Endodermal cell (in vitro differentiated cells): Measurements from ENCODE around the gene FTO. TPM values are rescaled to one million over a fixed set of nuclear protein-coding genes. Genes with fewer than 3 reads are reported as not detected.

ENCODE experiments used
- DNase-seq: peaks from one replicate; pipeline ENCODE4 v3.0.0-alpha.2; 2017
- H3K27ac ChIP-seq: 2 replicates; pipeline ENCODE4 v1.5.1; 2013; ENCODE audit warnings: mild to moderate bottlenecking, low read depth, low read length, moderate library complexity
- H3K27me3 ChIP-seq: 2 replicates; pipeline ENCODE4 v1.6.1; 2013; ENCODE audit warnings: mild to moderate bottlenecking, low read length, moderate library complexity; ENCODE audit not compliant: insufficient read depth, control insufficient read depth, poor library complexity, severe bottlenecking
- H3K36me3 ChIP-seq: 2 replicates; pipeline ENCODE4 v1.7.0; 2013; ENCODE audit warnings: mild to moderate bottlenecking, low read length, moderate library complexity; ENCODE audit not compliant: control insufficient read depth, insufficient read depth
- H3K4me1 ChIP-seq: one replicate; pipeline ENCODE4 v1.7.0; 2013; ENCODE audit warnings: low read length; ENCODE audit not compliant: control insufficient read depth, insufficient read depth
- H3K4me3 ChIP-seq: 2 replicates; pipeline ENCODE4 v1.5.1; 2013; ENCODE audit warnings: mild to moderate bottlenecking, low read length, moderate library complexity
- H3K9ac ChIP-seq: 2 replicates; pipeline ENCODE4 v1.6.1; 2013; ENCODE audit warnings: mild to moderate bottlenecking, low read length, moderate library complexity; ENCODE audit not compliant: poor library complexity, severe bottlenecking; ENCODE audit errors: extremely low read depth
- H3K9me3 ChIP-seq: 2 replicates; pipeline ENCODE4 v1.6.1; 2013; ENCODE audit warnings: mild to moderate bottlenecking, low read length, moderate library complexity; ENCODE audit not compliant: control insufficient read depth
- H3K27ac Mint-ChIP-seq: 2 replicates; pipeline ENCODE4 v1.8.0; 2020; ENCODE audit warnings: mixed read lengths
- H3K27me3 Mint-ChIP-seq: 2 replicates; pipeline ENCODE4 v1.8.0; 2021; ENCODE audit warnings: mild to moderate bottlenecking, mixed read lengths; ENCODE audit not compliant: insufficient read depth
- H3K36me3 Mint-ChIP-seq: 2 replicates; pipeline ENCODE4 v1.8.0; 2020; ENCODE audit warnings: low read depth, mixed read lengths
- H3K4me1 Mint-ChIP-seq: 2 replicates; pipeline ENCODE4 v1.8.0; 2020; ENCODE audit warnings: mixed read lengths
- H3K4me3 Mint-ChIP-seq: 2 replicates; pipeline ENCODE4 v1.8.0; 2020; ENCODE audit warnings: mild to moderate bottlenecking, moderate library complexity, mixed read lengths
- H3K9me3 Mint-ChIP-seq: 2 replicates; pipeline ENCODE4 v1.8.0; 2020; ENCODE audit warnings: mild to moderate bottlenecking, mixed read lengths
- WGBS, 2 experiments: methylation state at CpG; one replicate each; pipeline versions ENCODE4 v1.1.5 to v1.1.7; 2013; ENCODE audit warnings: missing lambda C conversion rate in 2 of 2, mixed read lengths in 1 of 2; ENCODE audit not compliant: insufficient coverage in 1 of 2, insufficient read length in 1 of 2; 5-methylcytosine and 5-hydroxymethylcytosine counted together
- total RNA-seq, 2 donors: library from RNA; stranded (reverse); fragmentation: NEBNext Ultra II Directional in 1 of 2; extraction: Animal tissue kit (Norgen Biotek cat#: 25700) in 1 of 2; gene quantifications; 2 replicates in 1 of 2; 3 replicates in 1 of 2; pipeline ENCODE4 v1.2.1, GENCODE V29; 2021
- TF ChIP-seq, protein P1 (sequence below): fragments of 200-600 bp; sonication (generic); conservative IDR thresholded peaks from 2 replicates; pipeline ENCODE4 v1.5.0; 2021; ENCODE audit warnings: antibody characterized with exemption, mild to moderate bottlenecking

The FTO gene
- total RNA-seq, 2 donors from 2014 or later: 80.3 to 102 TPM

DNA sequence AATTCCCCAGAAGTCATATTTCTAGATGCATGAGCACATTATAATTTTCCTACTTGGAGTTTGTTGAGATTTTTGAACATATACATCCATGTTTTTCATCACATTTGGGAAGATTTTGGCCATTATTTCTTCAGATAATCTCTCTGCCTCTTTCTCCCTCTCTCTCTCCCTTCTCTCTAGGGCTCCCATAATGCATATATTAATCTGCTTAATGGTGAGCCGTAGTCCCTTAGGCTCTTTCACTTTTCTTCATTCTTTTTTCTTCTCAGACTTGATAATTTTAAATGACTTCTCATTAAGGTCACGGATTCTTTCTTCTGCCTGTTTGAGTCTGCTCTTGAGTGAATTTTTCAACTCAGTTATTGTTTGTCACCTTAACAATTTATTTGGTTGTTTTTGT lies 481.1 kb downstream of the FTO start:
- Histone ChIP-seq H3K4me1 (no peaks in the 10 kb centered on the region), H3K9ac (no peak overlapping the region), H3K36me3 (no peaks in the 10 kb centered on the region), H3K27me3 (no peaks in the 10 kb centered on the region), H3K4me3 (no peak overlapping the region), H3K9me3 (no peaks in the 10 kb centered on the region), H3K27ac (no peak overlapping the region)
- Mint-ChIP-seq H3K4me3 (no peak overlapping the region), H3K9me3 (no peaks in the 10 kb centered on the region), H3K36me3 (no peaks in the 10 kb centered on the region), H3K27ac (no peak overlapping the region), H3K27me3 (peaks cover 15% of the 10 kb centered on the region), H3K4me1 (no peaks in the 10 kb centered on the region)
- WGBS, 2 experiments: 83 to 91% methylated on average over 1 to 2 of the region's 2 CpGs
- DNase-seq: no peak
- TF ChIP-seq, protein P1, sequence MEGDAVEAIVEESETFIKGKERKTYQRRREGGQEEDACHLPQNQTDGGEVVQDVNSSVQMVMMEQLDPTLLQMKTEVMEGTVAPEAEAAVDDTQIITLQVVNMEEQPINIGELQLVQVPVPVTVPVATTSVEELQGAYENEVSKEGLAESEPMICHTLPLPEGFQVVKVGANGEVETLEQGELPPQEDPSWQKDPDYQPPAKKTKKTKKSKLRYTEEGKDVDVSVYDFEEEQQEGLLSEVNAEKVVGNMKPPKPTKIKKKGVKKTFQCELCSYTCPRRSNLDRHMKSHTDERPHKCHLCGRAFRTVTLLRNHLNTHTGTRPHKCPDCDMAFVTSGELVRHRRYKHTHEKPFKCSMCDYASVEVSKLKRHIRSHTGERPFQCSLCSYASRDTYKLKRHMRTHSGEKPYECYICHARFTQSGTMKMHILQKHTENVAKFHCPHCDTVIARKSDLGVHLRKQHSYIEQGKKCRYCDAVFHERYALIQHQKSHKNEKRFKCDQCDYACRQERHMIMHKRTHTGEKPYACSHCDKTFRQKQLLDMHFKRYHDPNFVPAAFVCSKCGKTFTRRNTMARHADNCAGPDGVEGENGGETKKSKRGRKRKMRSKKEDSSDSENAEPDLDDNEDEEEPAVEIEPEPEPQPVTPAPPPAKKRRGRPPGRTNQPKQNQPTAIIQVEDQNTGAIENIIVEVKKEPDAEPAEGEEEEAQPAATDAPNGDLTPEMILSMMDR: no peak

DNA sequence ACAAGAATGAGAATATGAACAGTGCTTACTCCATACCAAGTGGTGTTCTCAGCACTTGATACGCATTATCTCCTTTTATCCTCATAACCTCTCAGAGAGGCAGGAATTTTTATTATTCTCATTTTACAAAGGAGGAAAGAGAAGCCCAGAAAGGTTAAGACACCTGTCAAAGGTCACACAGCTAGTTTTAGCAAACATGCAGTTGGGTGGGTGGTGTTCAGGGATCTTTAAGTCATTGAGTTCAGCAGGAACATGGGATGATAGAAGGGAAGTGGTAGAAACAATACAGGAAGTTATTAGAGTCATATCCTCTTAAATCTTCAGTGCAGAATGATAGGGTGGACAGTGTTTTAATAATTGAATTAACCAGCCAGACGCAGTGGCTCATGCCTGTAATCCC lies 487.2 kb downstream of the FTO start:
- H3K9me3 Mint-ChIP-seq: no peaks in the 10 kb centered on the region

DNA sequence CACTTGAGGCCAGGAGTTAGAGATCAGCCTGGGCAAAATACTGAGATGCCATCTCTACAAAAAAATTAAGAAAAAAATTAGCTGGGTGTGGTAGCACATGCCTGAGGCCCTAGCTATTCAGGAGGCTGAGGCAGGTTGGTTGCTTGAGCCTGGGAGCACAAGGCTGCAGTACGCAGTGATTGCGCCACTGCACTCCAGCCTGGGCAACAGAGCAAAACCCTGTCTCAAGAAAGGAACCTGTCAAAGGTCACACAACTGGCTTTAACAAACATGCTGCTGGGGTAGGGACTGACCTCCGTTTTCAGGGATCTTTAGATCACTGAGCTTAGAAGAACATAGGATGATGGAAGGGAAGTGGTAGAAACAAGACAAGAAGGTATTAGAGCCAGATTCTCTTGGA lies 487.6 kb downstream of the FTO start:
- H3K9me3 ChIP-seq: no peaks in the 10 kb centered on the region
- Mint-ChIP-seq H3K27me3 (peaks cover 54% of the 10 kb centered on the region), H3K36me3 (no peaks in the 10 kb centered on the region), H3K9me3 (no peaks in the 10 kb centered on the region), H3K4me3 (no peak overlapping the region), H3K4me1 (peaks cover 9% of the 10 kb centered on the region), H3K27ac (no peak overlapping the region)
- no peak overlapping the region for H3K27ac ChIP-seq
- WGBS, 2 experiments: 94 to 100% methylated on average over 2 to 3 of the region's 3 CpGs
- H3K4me1 ChIP-seq: no peaks in the 10 kb centered on the region
- no peaks in the 10 kb centered on the region for H3K36me3 ChIP-seq
- H3K9ac ChIP-seq: no peak overlapping the region
- no peaks in the 10 kb centered on the region for H3K27me3 ChIP-seq
- H3K4me3 ChIP-seq: no peak overlapping the region
- TF ChIP-seq, protein P1: no peak
- no peak for DNase-seq

More for the DNA sequence above, 487.2 kb downstream of the FTO start:
- DNase-seq: no peak
- H3K36me3 Mint-ChIP-seq: no peaks in the 10 kb centered on the region
- TF ChIP-seq, protein P1: no peak
- no peaks in the 10 kb centered on the region for H3K36me3 ChIP-seq
- peaks cover 9% of the 10 kb centered on the region for H3K4me1 Mint-ChIP-seq
- no peak overlapping the region for H3K27ac Mint-ChIP-seq
- no peaks in the 10 kb centered on the region for H3K9me3 ChIP-seq
- no peaks in the 10 kb centered on the region for H3K4me1 ChIP-seq
- H3K27ac ChIP-seq: no peak overlapping the region
- H3K27me3 Mint-ChIP-seq: peaks cover 50% of the 10 kb centered on the region
- H3K4me3 ChIP-seq: no peak overlapping the region
- H3K9ac ChIP-seq: no peak overlapping the region
- WGBS, 2 experiments: 90 to 100% methylated on average over 1 to 2 of the region's 2 CpGs
- no peaks in the 10 kb centered on the region for H3K27me3 ChIP-seq
- no peak overlapping the region for H3K4me3 Mint-ChIP-seq
